ENCODE data around the gene TMEM269. TPM values are rescaled to one million over a fixed set of nuclear protein-coding genes. Genes with fewer than 3 reads are reported as not detected.
"Not testable (repeated sequence)": the region's sequence is repeated elsewhere in the genome, so short reads cannot be mapped to it uniquely, and the experiment has no call there.

Gene TMEM269
- total RNA-seq, 1 donor from 2014 or later = 0.08 TPM

DNA sequence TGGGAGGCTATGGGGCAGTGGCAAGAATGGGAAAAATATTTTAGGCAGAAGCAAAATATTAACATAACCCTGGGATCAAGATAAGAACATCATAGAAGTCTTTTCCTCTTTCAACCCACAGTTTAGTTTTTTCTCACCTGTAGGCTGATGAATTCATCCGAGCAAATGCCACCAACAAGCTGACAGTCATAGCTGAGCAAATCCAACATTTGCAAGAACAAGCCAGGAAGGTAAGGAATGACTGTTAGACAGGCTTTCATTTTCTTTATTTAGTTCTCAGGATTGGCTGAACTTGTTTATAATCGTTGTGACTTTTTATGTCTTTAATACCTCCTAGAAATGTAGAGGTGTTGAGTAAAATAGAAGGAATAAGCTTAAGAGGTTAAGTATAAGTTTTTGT is 11.4 kb upstream of the TMEM269 start:
- ATAC-seq (no peak), DNase-seq (ENCODE audit: low spot score) (no peak)

DNA sequence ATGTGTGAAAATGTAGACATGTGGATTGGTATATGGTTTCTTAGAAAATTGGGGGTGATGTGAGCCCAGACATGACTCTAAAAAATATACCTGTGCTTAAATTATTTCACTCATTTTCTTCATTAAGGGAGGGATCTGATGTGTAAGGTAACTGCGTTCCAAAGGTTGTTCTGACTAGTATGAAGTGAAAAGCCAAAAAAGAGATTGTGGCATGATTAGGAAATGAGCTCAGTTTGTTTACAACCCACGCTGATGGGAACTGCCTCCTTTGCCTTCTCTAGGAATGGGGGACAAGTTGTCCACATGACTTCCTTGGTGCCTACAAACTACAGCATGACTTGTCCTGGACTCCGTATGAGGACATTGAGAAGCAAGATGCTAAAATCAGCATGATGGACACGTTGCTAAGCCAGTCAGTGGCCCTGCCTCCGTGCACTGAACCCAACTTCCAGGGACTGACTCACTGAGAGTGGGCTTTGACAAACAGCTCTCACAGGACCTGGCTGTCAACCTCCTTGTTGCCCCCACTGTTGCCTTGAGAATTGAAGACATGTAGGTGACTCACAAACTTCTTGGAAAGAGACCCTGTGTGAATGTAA is 9.8 kb upstream of the TMEM269 start:
- DNase-seq (ENCODE audit: low spot score) = no peak
- ATAC-seq = peak; percentile 47

DNA sequence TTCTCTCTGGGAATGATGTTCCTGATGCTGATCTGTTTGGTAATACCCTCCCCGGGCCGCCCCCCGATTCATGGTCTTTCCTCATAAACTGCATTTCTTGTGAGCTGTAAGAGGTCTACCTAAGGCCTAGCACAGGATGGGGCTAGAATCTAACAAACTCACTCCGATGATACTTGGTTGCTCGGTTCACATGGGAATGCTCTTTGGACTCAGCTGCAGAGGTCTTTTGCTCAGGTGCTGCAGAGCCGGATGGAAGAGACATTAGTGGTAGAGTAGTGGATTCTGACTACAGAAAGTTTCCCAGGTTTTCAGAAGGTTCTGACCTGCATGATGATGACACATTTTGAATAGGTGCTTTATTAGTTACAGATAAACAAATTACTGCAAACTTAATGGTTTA is 8.3 kb upstream of the TMEM269 start:
- ATAC-seq (peak; percentile 88), DNase-seq (ENCODE audit: low spot score) (no peak)

DNA sequence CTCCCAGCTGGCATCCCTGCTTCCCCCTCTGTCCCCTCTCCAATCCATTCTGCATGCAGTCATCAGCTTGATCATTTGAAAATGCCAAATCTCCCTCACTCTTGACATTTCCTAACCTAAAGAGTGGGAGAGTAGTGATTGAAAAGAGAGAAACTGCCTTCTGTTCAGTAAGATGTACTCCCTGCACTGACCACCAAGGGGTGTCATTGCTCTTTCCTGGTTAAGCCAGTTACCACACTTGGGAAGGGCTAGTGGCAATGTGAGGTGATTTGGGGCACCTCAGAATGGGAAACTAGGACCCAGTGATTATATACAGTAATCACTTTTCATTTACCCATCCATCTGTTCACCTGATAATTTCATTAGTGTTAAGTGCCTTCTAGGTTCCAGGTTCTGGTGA is 6.9 kb upstream of the TMEM269 start:
- peak; percentile 76 for ATAC-seq
- DNase-seq (ENCODE audit: low spot score) = no peak

DNA sequence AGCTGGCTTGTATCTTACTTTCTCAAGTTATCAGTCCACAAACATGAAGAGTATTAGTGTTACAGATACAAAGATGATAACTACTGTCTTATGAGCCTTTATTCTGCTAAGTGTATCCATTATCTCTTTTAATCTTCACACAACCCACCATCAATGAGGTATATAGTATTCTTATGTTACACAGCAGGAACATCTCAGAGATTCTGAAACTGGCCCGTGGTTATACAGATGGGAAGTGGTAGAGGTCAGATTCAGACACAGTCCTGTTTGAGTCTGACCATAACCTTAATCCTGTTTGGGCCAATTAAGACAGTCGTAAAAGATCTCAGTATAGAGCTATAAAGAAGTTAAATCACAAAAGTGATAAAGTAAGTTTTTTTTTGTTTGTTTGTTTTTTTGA is 5.1 kb upstream of the TMEM269 start:
- no peak for ATAC-seq

DNA sequence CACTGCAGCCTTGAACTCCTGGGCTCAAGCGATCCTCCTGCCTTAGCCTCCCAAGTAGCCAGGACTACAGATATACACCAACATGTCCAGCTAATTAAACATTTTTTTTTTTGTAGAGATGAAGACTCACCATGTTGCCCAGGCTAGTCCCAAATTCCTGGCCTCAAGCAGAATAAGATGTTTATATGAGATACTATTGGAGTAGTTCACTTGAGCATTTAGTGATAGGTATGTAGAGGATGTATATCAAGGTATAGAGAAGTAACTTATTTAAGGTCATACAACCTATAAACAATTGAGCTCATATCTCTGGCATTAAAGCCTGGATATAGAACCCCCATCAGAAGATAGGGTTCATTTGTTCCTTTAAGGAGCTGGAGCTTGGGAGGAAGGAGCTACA is 4.6 kb upstream of the TMEM269 start:
- ATAC-seq (no peak), DNase-seq (ENCODE audit: low spot score) (no peak)

More for the DNA sequence above, 5.1 kb upstream of the TMEM269 start:
- DNase-seq (ENCODE audit: low spot score) = no peak

DNA sequence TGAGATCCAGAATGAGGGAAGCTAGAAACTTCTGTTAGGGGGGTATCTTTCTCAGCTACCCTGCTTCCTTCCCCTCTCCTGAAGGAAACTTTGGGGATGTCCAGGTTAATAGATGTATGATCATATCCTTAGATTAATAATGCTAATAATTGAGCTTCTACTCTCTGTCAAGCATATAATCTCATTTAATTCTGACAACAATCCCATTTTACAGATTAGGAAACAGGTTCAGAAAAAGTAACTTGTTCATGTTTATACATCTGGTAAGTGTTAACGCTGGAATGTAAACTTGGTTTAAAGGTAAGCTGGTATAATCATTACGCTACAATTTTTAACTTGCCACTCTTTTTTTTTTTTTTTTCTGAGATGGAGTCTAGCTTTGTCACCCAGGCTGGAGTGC is 1.7 kb upstream of the TMEM269 start:
- DNase-seq (ENCODE audit: low spot score) (no peak), ATAC-seq (no peak)

DNA sequence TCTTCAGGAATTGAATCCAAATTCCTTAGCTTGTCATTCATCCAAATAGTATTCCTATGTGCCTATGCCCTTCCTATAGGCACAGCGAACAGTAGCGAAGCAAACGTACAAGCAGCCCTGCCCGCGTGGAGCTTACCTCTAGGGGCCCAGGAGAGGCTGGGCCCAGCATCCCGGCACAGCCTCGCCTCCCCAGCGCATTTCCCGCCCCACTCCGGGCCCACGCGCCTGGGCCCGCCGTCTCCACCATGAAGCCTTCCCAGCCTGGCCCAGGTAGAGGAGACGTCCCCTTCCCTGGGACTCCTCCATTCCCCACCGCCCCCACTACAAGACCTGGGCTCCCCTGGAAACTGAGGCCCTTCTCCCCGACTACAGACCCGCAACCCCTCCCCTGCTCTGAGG is 245 bp upstream of the TMEM269 start:
- ATAC-seq = peak; percentile 26

DNA sequence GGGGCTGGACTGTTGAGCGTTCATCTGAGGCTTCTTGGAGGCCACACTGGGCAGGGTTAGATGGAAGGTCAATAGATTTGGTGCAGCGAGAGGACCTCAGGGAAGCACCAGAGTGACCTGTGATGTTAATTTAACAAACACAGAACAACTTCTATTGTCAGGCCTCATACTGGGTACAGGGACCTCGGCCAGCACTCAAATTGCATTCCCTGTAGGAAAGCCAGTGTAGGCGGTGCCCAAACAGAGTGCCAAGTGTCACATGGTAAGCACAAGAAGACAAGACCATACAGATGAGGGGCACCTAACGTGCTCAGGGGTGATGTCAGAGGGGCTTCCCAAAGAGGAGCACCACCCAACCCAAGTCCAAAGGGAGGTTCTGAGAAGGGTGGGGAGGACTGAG is 1.3 kb downstream of the TMEM269 start:
- no peak for DNase-seq (ENCODE audit: low spot score)
- peak; percentile 35 for ATAC-seq

More for the DNA sequence above, 245 bp upstream of the TMEM269 start:
- DNase-seq (ENCODE audit: low spot score) = no peak

DNA sequence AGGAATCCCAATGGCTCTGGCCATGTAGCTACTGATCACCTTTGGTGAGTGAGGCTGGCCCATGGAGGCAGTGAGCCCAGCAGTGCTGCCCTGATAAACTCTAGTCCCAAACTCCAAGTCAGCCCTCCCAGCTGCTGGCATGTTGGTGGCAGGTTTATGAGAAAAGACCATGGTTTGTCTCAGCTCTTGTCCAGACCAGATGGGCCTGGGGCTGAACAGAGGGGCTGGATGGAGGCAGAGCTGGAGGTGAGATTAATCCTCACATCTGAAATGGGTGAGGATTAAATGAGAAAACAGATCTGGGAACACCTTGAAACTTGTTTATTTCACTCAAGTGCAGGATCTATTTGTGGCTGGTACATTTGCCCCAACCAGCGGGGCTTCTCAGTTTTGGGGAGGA is 3.2 kb downstream of the TMEM269 start:
- ATAC-seq (no peak), DNase-seq (ENCODE audit: low spot score) (no peak)

DNA sequence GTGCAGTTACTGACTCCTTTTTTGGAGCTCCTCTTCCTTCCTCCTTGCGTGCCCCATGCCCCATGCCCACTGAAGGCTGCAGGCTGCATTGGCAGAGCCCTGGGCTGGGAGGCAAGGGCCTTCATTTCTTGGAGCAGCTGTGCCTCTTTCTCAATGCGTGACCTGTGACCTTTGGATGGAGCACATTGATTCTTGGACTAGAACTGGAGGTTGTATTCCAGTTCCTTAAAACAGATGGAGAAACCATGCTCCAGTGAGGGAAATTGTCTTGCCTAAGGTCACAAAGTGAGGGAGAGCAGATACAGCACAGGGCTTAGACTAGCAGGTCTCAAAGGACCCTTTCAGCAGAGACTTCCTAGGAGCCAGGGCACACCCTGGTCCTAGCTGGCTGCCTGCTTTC is 9.0 kb downstream of the TMEM269 start:
- ATAC-seq (no peak), DNase-seq (ENCODE audit: low spot score) (no peak)

DNA sequence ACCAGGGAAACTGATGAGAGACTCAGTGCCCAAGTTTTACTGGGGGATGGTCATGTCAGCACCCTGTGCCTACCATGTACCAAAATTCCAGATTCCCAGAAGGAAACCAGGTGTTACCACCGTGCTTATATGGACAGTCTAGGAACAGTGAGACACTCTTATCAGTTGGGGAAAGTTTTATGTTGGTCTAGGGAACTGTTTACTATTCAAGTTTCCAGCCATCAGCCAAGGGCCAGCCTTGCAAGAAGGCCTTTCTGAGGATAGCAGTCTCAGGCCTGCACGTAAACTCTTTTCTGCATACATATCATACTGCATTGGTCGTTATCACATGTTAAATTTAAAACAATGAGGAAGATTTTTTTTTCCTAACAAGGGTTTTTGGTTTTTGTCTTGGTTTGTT is 12.6 kb downstream of the TMEM269 start:
- DNase-seq (ENCODE audit: low spot score) (no peak), ATAC-seq (no peak)

DNA sequence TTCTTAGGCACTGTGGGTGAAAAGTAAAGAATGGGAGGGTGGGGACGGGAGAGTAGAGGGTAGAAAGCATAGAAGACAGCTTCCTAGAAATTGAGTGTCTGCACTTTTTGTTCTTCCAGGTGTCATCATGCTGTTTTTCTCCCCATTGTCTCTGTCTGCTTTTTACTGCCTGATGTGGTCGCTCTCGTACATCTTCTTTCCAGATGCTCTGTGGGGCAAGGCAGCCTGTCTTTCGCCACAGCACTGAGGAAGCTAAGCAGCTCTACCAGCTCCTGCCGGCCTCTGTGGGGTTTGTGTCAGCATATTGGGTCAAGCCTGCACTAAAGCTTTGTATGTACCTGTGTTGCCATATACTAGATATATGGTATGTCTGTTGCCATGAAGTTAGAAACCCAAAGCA is 13.2 kb downstream of the TMEM269 start:
- no peak for DNase-seq (ENCODE audit: low spot score)
- no peak for ATAC-seq

DNA sequence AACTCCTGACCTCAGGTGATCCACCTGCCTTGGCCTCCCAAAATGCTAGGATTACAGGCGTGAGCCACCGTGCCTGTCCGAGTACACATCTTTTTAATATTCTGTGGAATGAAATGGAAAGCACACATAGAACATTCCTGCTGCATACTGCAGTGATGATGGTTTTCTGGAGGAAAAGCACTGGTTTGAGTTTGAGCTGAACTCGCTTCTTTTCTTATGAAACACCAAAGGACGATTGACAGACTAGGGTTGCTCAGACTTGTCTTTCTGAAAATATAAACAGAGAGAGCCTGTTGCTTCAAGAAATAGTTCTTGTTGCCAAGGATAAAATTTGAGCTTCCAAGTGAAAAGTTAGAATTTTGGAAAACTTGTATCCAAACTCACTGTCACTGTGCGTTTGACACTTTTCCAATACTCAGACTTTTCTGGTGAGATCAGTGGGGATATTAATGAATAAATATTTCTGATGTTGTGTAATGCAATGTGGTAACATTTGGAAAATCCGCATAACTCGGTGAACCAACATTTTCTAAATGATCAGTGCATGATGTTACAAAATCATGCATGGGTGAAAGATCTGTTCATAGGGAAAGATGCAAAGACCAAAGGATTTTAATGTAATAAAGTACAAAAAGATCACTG is 17.2 kb downstream of the TMEM269 start:
- no peak for DNase-seq (ENCODE audit: low spot score)
- ATAC-seq = no peak

DNA sequence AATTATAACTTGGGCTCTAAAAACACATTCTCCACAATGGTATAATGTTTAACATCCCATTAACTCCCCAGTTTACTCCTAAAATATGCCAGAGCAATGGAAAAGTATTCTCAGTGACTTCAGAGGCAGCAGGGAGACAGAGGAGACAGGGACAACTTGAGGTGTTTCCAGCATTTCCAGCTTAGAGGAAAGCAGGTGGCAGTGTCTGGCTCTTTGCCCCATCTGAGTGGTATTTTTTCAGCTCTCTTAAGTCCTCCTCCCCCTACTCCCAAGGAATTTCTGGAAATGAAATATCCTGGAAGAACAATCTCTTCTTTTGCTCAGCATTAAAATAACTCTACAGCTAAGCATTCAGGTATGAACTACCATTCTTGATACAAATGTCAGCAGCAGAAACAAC is 21.4 kb downstream of the TMEM269 start:
- DNase-seq (ENCODE audit: low spot score) (no peak), ATAC-seq (no peak)

DNA sequence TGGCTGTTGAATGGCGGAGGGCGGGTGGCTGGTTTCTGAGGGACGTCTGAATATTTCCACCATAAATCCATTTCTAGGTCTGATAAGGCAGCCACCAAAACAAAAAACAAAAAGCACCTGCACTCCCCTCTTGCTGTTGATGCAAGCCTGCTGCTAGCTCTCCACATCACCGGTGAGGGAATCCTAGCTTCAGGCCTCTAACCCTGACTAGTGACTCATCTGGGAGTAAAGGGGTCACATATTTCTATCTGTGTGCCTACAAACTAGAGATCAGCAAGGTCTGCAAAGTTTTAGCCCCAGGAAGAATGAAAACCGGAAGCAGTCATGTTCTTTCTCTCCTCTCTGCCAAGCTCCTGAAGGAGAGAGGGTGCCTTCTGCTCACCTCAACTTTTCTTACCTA is 21.8 kb downstream of the TMEM269 start:
- DNase-seq (ENCODE audit: low spot score) (no peak), ATAC-seq (no peak)

DNA sequence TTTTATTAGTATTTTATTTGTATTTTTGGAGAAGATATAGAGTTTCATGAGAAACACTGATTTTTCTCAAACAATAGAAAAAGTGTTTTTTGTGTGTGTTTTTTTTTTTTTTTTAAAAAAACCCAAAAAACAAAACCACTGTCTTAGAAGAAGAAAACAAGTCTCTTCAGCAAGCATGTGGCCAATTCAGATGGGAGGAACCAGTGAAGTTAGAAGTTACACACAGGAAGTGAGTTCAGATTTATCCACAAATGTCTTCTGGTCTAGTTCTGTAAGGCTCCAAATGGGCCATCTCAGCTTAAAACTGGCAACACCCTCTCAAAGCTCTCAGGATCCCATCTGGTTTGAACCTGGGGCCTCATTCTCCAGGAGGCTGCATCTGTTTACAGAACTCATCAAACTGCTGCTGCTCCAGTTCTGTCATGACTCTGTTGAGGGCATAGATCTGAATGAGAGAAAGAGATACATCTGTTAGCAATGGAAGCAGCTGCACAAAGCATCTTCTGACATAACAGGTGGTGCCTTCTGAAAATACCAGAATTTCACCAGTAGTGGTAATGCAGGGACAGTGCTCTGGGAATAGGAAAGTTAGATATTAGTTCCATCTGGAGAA is 22.4 kb downstream of the TMEM269 start:
- DNase-seq (ENCODE audit: low spot score) (no peak), ATAC-seq (no peak)

DNA sequence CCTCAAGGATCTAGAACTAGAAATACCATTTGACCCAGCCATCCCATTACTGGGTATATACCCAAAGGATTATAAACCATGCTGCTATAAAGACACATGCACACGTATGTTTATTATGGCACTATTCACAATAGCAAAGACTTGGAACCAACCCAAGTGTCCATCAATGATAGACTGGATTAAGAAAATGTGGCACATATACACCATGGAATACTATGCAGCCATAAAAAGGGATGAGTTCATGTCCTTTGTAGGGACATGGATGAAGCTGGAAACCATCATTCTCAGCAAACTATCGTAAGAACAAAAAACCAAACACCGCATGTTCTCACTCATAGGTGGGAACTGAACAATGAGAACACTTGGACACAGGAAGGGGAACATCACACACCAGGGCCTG is 30.0 kb downstream of the TMEM269 start:
- ATAC-seq; DNase-seq (ENCODE audit: low spot score): not testable (repeated sequence)

DNA sequence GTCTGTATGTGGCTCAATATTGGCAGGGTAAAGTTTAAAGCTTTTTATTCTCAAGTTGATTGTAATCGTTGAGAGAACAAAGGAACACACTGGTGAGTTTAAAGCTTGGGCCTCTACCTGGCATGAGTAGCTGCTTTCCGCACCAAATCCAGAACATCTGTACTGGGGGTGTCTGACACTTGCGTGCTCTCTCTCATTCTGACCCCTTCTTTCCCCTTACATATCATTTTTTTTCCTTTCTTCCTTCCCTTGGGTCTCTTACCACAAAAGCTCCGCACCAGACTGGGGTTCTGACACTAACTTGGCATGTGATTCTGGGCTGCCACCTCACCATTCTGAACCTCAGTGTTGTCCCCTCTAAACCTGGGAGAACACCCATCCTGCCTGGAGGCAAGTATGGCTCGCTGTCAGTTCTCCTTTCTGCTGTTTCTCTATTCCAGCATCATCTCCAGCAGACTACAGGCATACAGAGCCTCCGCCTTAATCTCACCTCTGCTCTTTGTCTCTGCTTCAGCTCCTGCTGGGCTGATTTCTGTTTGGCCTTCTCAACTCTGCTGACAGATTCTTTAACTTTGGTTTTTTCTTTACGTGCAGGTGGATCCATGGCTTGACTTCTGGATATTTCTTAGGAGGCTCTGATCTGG is 31.3 kb downstream of the TMEM269 start:
- DNase-seq (ENCODE audit: low spot score) (no peak), ATAC-seq (peak; percentile 3)

DNA sequence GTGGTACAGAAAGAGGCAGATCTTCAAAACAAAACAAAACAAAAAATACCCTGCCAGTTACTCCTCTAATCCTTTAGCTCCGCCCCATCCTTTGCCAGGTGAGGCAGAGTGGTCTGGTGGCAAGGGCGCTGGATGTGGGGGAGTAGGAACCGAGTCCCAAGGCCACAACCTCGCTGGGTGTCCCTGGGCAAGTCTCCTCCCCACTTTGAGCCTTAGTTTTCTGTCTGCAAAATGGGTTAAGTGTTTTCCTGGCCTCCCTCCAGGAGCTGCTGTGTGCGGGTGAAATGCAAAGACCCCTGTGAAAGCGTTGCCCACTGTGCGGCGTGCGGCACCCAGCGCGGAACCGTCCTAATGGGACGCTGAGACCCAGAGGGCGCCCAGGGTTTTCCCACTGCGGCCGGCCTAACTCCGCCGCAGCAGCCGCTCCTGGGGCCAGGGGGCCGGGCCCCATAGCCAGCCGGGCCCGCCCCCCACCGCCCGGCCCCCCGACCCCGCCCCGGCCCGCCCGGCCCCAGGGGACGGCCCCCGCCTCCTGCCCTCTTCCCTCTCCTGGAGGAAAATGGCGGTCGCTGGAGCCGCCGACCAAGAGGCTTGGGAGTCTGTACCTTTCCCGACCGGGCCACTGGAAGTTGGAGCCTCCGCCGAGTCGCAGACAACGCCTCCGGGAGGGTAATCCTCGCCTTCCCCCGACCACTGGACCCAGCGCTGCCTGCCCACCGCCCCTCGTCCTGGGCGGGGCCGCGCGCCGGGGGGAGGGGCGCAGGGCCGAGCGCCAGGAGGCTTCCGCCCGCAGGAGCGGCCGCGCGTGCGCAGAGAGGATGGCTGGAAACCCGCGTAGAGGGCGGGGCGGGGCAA is 32.0 kb downstream of the TMEM269 start, which contains the start of the genes ERMAP and SVBP:
Gene ERMAP, plus strand, starts transcription at position 538 of the 855 bp plus-strand sequence. CDS start 13,327 bp downstream, outside the sequence.
Gene SVBP, minus strand, starts transcription at position 813 of the 855 bp plus-strand sequence. CDS start 853 bp downstream, outside the sequence.
- DNase-seq (ENCODE audit: low spot score) (peak; percentile 95), ATAC-seq (peak; percentile 88)

DNA sequence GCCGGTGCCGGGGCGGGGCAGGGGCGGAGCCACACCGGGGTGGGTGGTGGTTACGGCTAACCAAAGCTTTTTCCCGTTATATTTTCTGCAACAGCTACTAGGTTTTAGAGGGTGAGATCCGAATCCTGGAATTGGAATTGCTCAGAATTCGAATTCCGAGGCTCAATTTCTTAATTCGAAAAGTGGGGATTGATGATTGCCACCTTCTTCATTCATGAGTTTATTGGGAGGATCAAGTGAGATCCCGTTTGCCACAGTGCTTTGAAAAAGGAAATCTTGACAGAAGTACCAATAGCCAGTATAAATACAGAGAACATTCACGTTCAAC is 32.6 kb downstream of the TMEM269 start:
- ATAC-seq (no peak), DNase-seq (ENCODE audit: low spot score) (no peak)

Measured in left lobe of liver (tissue), 2 donors.